ENCODE results near the gene NCOR1. TPM values are rescaled to one million over a fixed set of nuclear protein-coding genes. Genes with fewer than 3 reads are reported as not detected.

NCOR1 gene
- polyA plus RNA-seq, 2 of the 4 experiments (the other 2 are of a cell fraction) = 65.5 to 190 TPM

GRCh38 chr17:16262201-16262600 lies 46.9 kb upstream of the NCOR1 start:
- Histone ChIP-seq H3K4me3 (no peak overlapping the region), H3K27ac (no peak overlapping the region), H3K4me1 (no peaks in the 10 kb centered on the region), H3K4me2 (no peak overlapping the region), H3K9me3 (no peaks in the 10 kb centered on the region)
- CTCF ChIA-PET = no interaction called here
- FAIRE-seq = no peak
- no peak for ATAC-seq
- TF ChIP-seq MAZ (IDR thresholded peaks at IDR 0.05; ENCODE audit: borderline replicate concordance, low read depth, low read length) (no peak), JUN (IDR thresholded peaks at IDR 0.05) (no peak), ELK1 (IDR thresholded peaks at IDR 0.05; ENCODE audit: low read depth, low read length) (no peak), ZFP36 (IDR thresholded peaks at IDR 0.05; ENCODE audit: borderline replicate concordance, partially characterized antibody) (no peak), RARB (CRISPR knock-in tag; IDR thresholded peaks at IDR 0.05) (no peak)
- POLR2A ChIA-PET = no interaction called here
- WGBS (ENCODE audit: missing lambda C conversion rate) = 93% methylated on average over 4 of the region's 4 CpGs
- no peak for DNase-seq (ENCODE audit: low read depth in 1 of 2, low spot score in 1 of 2)

- no peaks in the 10 kb centered on the region for H3K9me3 ChIP-seq
- H3K4me3 ChIP-seq = no peak overlapping the region
- no peaks in the 10 kb centered on the region for H3K4me1 ChIP-seq
- no peak overlapping the region for H3K4me2 ChIP-seq
- no peak overlapping the region for H3K27ac ChIP-seq
- CTCF ChIA-PET = interaction anchor here (1.1 to 1.8 kb wide), 3 partner anchors 10 to 43 kb away, joined by 3 to 5 read pairs (median 5); no protein-coding TSS in a partner anchor
- POLR2A ChIA-PET = interaction anchor here (0.6 to 1.1 kb wide), 2 partner anchors 17 to 120 kb away, joined by 4 read pairs; partner anchors contain the start of gene UBB
- ATAC-seq (no peak), DNase-seq (ENCODE audit: low read depth in 1 of 2, low spot score in 1 of 2) (no peak), FAIRE-seq (no peak)
- 91% methylated on average over 3 of the region's 3 CpGs for WGBS (ENCODE audit: missing lambda C conversion rate)
- no peak for TF ChIP-seq RAD21 (conservative IDR thresholded peaks at IDR 0.05 in 1 of 2, IDR thresholded peaks at IDR 0.05 in 1 of 2)
- no peak for TF ChIP-seq CBX8 (IDR thresholded peaks at IDR 0.05)
- TF ChIP-seq TP53 (CRISPR knock-in tag; IDR thresholded peaks at IDR 0.05) = no peak
- TF ChIP-seq HMGXB4 (CRISPR knock-in tag; IDR thresholded peaks at IDR 0.05; ENCODE audit: borderline replicate concordance) = no peak
- TF ChIP-seq JUN (IDR thresholded peaks at IDR 0.05) = no peak
- no peak for TF ChIP-seq KDM1A (IDR thresholded peaks at IDR 0.05; ENCODE audit: low read depth)
- no peak for TF ChIP-seq JUNB (IDR thresholded peaks at IDR 0.05)
- TF ChIP-seq RCOR1 (IDR thresholded peaks at IDR 0.05; ENCODE audit: low read depth, low read length) = no peak
- no peak for TF ChIP-seq PHF8 (IDR thresholded peaks at IDR 0.05; ENCODE audit: borderline replicate concordance, low read depth)
- TF ChIP-seq RARB (CRISPR knock-in tag; IDR thresholded peaks at IDR 0.05) = no peak
- no peak for TF ChIP-seq MYC (IDR thresholded peaks at IDR 0.05; ENCODE audit: borderline replicate concordance, low read length)
- no peak for TF ChIP-seq HOXA7 (CRISPR knock-in tag; IDR thresholded peaks at IDR 0.05)
- TF ChIP-seq, protein P1, sequence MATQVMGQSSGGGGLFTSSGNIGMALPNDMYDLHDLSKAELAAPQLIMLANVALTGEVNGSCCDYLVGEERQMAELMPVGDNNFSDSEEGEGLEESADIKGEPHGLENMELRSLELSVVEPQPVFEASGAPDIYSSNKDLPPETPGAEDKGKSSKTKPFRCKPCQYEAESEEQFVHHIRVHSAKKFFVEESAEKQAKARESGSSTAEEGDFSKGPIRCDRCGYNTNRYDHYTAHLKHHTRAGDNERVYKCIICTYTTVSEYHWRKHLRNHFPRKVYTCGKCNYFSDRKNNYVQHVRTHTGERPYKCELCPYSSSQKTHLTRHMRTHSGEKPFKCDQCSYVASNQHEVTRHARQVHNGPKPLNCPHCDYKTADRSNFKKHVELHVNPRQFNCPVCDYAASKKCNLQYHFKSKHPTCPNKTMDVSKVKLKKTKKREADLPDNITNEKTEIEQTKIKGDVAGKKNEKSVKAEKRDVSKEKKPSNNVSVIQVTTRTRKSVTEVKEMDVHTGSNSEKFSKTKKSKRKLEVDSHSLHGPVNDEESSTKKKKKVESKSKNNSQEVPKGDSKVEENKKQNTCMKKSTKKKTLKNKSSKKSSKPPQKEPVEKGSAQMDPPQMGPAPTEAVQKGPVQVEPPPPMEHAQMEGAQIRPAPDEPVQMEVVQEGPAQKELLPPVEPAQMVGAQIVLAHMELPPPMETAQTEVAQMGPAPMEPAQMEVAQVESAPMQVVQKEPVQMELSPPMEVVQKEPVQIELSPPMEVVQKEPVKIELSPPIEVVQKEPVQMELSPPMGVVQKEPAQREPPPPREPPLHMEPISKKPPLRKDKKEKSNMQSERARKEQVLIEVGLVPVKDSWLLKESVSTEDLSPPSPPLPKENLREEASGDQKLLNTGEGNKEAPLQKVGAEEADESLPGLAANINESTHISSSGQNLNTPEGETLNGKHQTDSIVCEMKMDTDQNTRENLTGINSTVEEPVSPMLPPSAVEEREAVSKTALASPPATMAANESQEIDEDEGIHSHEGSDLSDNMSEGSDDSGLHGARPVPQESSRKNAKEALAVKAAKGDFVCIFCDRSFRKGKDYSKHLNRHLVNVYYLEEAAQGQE (IDR thresholded peaks at IDR 0.05) = no peak
- TF ChIP-seq POLR2AphosphoS2 (conservative IDR thresholded peaks at IDR 0.05; ENCODE audit: low read length) = no peak
- no peak for TF ChIP-seq FOSB (CRISPR knock-in tag; IDR thresholded peaks at IDR 0.05)
- no peak for TF ChIP-seq ZC3H11A (IDR thresholded peaks at IDR 0.05)
- TF ChIP-seq MAX (IDR thresholded peaks at IDR 0.05) = no peak
- no peak for TF ChIP-seq ESRRA (IDR thresholded peaks at IDR 0.05; ENCODE audit: borderline replicate concordance, low read length)
- TF ChIP-seq FOXS1 (CRISPR knock-in tag; IDR thresholded peaks at IDR 0.05) = no peak
- TF ChIP-seq KDM5A (IDR thresholded peaks at IDR 0.05) = no peak
These were observed 45.7 kb upstream of the NCOR1 start for GRCh38 chr17:16261049-16261448.
